ENCODE measurements around the gene SUSD1. TPM values are rescaled to one million over a fixed set of nuclear protein-coding genes. Genes with fewer than 3 reads are reported as not detected.
A peak's percentile ranks its signal among the peaks of the same experiment; 100 is the strongest.

The SUSD1 gene
- total and polyA plus RNA-seq, 9 of the 15 experiments (the other 6 are each of a cell fraction or from before 2014, with no cell fraction given) = 10.9 to 44.4 (median 36.1) TPM

- TF ChIP-seq, protein P1, sequence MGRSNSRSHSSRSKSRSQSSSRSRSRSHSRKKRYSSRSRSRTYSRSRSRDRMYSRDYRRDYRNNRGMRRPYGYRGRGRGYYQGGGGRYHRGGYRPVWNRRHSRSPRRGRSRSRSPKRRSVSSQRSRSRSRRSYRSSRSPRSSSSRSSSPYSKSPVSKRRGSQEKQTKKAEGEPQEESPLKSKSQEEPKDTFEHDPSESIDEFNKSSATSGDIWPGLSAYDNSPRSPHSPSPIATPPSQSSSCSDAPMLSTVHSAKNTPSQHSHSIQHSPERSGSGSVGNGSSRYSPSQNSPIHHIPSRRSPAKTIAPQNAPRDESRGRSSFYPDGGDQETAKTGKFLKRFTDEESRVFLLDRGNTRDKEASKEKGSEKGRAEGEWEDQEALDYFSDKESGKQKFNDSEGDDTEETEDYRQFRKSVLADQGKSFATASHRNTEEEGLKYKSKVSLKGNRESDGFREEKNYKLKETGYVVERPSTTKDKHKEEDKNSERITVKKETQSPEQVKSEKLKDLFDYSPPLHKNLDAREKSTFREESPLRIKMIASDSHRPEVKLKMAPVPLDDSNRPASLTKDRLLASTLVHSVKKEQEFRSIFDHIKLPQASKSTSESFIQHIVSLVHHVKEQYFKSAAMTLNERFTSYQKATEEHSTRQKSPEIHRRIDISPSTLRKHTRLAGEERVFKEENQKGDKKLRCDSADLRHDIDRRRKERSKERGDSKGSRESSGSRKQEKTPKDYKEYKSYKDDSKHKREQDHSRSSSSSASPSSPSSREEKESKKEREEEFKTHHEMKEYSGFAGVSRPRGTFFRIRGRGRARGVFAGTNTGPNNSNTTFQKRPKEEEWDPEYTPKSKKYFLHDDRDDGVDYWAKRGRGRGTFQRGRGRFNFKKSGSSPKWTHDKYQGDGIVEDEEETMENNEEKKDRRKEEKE (IDR thresholded peaks at IDR 0.05; ENCODE audit: borderline replicate concordance in 1 of 2, control insufficient read depth in 1 of 2, low read depth in 2 of 2, low read length in 1 of 2) = no peak
- no peak for TF ChIP-seq RUNX1 (IDR thresholded peaks at IDR 0.05; ENCODE audit: low read depth)
- TF ChIP-seq, protein P2, sequence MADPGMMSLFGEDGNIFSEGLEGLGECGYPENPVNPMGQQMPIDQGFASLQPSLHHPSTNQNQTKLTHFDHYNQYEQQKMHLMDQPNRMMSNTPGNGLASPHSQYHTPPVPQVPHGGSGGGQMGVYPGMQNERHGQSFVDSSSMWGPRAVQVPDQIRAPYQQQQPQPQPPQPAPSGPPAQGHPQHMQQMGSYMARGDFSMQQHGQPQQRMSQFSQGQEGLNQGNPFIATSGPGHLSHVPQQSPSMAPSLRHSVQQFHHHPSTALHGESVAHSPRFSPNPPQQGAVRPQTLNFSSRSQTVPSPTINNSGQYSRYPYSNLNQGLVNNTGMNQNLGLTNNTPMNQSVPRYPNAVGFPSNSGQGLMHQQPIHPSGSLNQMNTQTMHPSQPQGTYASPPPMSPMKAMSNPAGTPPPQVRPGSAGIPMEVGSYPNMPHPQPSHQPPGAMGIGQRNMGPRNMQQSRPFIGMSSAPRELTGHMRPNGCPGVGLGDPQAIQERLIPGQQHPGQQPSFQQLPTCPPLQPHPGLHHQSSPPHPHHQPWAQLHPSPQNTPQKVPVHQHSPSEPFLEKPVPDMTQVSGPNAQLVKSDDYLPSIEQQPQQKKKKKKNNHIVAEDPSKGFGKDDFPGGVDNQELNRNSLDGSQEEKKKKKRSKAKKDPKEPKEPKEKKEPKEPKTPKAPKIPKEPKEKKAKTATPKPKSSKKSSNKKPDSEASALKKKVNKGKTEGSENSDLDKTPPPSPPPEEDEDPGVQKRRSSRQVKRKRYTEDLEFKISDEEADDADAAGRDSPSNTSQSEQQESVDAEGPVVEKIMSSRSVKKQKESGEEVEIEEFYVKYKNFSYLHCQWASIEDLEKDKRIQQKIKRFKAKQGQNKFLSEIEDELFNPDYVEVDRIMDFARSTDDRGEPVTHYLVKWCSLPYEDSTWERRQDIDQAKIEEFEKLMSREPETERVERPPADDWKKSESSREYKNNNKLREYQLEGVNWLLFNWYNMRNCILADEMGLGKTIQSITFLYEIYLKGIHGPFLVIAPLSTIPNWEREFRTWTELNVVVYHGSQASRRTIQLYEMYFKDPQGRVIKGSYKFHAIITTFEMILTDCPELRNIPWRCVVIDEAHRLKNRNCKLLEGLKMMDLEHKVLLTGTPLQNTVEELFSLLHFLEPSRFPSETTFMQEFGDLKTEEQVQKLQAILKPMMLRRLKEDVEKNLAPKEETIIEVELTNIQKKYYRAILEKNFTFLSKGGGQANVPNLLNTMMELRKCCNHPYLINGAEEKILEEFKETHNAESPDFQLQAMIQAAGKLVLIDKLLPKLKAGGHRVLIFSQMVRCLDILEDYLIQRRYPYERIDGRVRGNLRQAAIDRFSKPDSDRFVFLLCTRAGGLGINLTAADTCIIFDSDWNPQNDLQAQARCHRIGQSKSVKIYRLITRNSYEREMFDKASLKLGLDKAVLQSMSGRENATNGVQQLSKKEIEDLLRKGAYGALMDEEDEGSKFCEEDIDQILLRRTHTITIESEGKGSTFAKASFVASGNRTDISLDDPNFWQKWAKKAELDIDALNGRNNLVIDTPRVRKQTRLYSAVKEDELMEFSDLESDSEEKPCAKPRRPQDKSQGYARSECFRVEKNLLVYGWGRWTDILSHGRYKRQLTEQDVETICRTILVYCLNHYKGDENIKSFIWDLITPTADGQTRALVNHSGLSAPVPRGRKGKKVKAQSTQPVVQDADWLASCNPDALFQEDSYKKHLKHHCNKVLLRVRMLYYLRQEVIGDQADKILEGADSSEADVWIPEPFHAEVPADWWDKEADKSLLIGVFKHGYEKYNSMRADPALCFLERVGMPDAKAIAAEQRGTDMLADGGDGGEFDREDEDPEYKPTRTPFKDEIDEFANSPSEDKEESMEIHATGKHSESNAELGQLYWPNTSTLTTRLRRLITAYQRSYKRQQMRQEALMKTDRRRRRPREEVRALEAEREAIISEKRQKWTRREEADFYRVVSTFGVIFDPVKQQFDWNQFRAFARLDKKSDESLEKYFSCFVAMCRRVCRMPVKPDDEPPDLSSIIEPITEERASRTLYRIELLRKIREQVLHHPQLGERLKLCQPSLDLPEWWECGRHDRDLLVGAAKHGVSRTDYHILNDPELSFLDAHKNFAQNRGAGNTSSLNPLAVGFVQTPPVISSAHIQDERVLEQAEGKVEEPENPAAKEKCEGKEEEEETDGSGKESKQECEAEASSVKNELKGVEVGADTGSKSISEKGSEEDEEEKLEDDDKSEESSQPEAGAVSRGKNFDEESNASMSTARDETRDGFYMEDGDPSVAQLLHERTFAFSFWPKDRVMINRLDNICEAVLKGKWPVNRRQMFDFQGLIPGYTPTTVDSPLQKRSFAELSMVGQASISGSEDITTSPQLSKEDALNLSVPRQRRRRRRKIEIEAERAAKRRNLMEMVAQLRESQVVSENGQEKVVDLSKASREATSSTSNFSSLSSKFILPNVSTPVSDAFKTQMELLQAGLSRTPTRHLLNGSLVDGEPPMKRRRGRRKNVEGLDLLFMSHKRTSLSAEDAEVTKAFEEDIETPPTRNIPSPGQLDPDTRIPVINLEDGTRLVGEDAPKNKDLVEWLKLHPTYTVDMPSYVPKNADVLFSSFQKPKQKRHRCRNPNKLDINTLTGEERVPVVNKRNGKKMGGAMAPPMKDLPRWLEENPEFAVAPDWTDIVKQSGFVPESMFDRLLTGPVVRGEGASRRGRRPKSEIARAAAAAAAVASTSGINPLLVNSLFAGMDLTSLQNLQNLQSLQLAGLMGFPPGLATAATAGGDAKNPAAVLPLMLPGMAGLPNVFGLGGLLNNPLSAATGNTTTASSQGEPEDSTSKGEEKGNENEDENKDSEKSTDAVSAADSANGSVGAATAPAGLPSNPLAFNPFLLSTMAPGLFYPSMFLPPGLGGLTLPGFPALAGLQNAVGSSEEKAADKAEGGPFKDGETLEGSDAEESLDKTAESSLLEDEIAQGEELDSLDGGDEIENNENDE (IDR thresholded peaks at IDR 0.05; ENCODE audit: low read depth, low read length) = no peak
- TF ChIP-seq HOXB6 (CRISPR knock-in tag; IDR thresholded peaks at IDR 0.05; ENCODE audit: borderline replicate concordance) = no peak
- no peak for TF ChIP-seq NONO (IDR thresholded peaks at IDR 0.05; ENCODE audit: low read depth in 2 of 2, low read length in 1 of 2)
- TF ChIP-seq ZNF436 (CRISPR knock-in tag; IDR thresholded peaks at IDR 0.05) = no peak
- peak; percentile 23; the same call in 1 of the 2 replicates for TF ChIP-seq ARID1B (IDR thresholded peaks at IDR 0.05)
- no peak for TF ChIP-seq NUFIP1 (IDR thresholded peaks at IDR 0.05; ENCODE audit: partially characterized antibody)
- TF ChIP-seq, protein P3, sequence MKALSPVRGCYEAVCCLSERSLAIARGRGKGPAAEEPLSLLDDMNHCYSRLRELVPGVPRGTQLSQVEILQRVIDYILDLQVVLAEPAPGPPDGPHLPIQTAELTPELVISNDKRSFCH (CRISPR knock-in tag; IDR thresholded peaks at IDR 0.05) = no peak
- TF ChIP-seq, protein P3 (tag; IDR thresholded peaks at IDR 0.05) = no peak
- no peak for TF ChIP-seq SMAD3 (CRISPR knock-in tag; conservative IDR thresholded peaks at IDR 0.05)
These were observed 88.5 kb downstream of the SUSD1 start (continued) for GRCh38 chr9:112086627-112087026.

Data from K562 (cell line).